Stomach smooth muscle (tissue), 2 donors: ENCODE results near the gene PPP1R3F.

ENCODE experiments used
- H3K27ac ChIP-seq: one replicate; pipeline ENCODE4 v1.7.0; 2013; ENCODE audit warnings: mild to moderate bottlenecking, low read length, inconsistent platforms
- H3K27me3 ChIP-seq, 2 donors: one replicate each; pipeline ENCODE4 v1.7.0; 2013; ENCODE audit warnings: low read length in 2 of 2; ENCODE audit not compliant: insufficient read depth in 2 of 2, control insufficient read depth in 1 of 2
- H3K36me3 ChIP-seq, 2 donors: one replicate each; pipeline ENCODE4 v1.7.0; 2013; ENCODE audit warnings: low read length in 2 of 2; ENCODE audit not compliant: control insufficient read depth in 2 of 2, insufficient read depth in 2 of 2
- H3K4me1 ChIP-seq: one replicate; pipeline ENCODE4 v1.7.0; 2013; ENCODE audit warnings: low read length; ENCODE audit not compliant: control insufficient read depth, insufficient read depth
- H3K4me3 ChIP-seq, 2 donors: one replicate each; pipeline ENCODE4 v1.7.0; 2013; ENCODE audit warnings: low read length in 2 of 2
- H3K9ac ChIP-seq, 2 donors: one replicate each; pipeline ENCODE4 v1.7.0; 2013; ENCODE audit warnings: low read length in 2 of 2, mild to moderate bottlenecking in 1 of 2
- H3K9me3 ChIP-seq, 2 donors: one replicate each; pipeline ENCODE4 v1.7.0; 2013; ENCODE audit warnings: low read length in 2 of 2; ENCODE audit not compliant: control insufficient read depth in 2 of 2
- donor health status: healthy.
- donor health status: Pancreatic carcinoma.

PPP1R3F gene

DNA sequence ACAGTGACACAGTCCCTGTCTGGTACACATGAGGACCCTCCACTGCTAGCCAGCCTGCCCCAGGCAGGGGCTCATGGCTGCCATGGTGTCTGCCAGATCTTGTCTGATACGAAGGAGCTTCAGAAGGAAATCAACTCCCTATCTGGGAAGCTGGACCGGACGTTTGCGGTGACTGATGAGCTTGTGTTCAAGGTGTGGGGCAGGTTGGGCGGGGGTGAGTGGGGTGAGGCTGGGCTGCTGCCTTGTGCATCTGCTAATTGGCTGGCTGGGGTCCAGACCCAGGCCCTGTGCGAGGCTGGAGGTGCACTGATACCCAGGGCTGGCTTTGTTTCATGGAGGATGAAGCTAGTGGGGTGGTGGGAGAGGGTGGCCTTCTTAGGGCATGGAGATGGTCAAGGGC, 20.5 kb upstream of the PPP1R3F start:
- H3K36me3 ChIP-seq = peaks cover 0 to 7% of the 10 kb centered on the region in 2 donors
- H3K27ac ChIP-seq = no peak overlapping the region
- H3K4me1 ChIP-seq = no peaks in the 10 kb centered on the region
- H3K27me3 ChIP-seq = peaks cover 0 to 5% of the 10 kb centered on the region in 2 donors
- no peak overlapping the region for H3K4me3 ChIP-seq
- H3K9me3 ChIP-seq = no peaks in the 10 kb centered on the region
- no peak overlapping the region for H3K9ac ChIP-seq

- H3K27me3 ChIP-seq = peaks cover 0 to 5% of the 10 kb centered on the region in 2 donors
- H3K4me3 ChIP-seq = no peak overlapping the region
- peaks cover 0 to 7% of the 10 kb centered on the region in 2 donors for H3K36me3 ChIP-seq
- no peaks in the 10 kb centered on the region for H3K9me3 ChIP-seq
- H3K27ac ChIP-seq = no peak overlapping the region
- H3K9ac ChIP-seq = no peak overlapping the region
- no peaks in the 10 kb centered on the region for H3K4me1 ChIP-seq
These were observed 20.0 kb upstream of the PPP1R3F start for GRCh38 chrX:49249616-49250015.

DNA sequence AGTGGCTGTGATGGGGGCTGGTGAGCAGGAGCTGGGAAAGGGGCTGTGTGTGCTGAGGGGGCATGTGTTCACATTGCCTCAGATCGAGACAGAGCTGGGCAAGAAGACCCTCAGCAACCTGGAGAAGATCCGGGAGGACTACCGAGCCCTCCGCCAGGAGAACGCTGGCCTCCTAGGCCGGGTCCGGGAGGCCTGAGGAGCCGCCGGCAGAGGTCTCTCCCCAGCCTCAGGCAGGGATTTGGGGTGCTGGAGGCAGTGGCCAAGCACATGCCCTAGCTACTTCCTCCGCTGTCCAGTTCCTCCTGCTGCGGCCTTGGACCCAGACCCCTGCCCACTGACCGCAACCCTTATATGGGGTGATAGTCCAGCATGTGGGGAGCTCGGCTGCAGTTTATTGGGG, 19.5 kb upstream of the PPP1R3F start:
- H3K4me3 ChIP-seq = no peak overlapping the region
- no peaks in the 10 kb centered on the region for H3K9me3 ChIP-seq
- peaks cover 0 to 4% of the 10 kb centered on the region in 2 donors for H3K36me3 ChIP-seq
- no peak overlapping the region for H3K9ac ChIP-seq
- H3K27me3 ChIP-seq = peaks cover 0 to 5% of the 10 kb centered on the region in 2 donors
- no peak overlapping the region for H3K27ac ChIP-seq
- H3K4me1 ChIP-seq = no peaks in the 10 kb centered on the region

- Histone ChIP-seq H3K36me3 (peaks cover 0 to 4% of the 10 kb centered on the region in 2 donors), H3K4me3 (no peak overlapping the region)
These were observed 19.0 kb upstream of the PPP1R3F start for GRCh38 chrX:49250578-49250977.

GRCh38 chrX:49251325-49251724, 18.3 kb upstream of the PPP1R3F start:
- H3K27ac ChIP-seq = no peak overlapping the region
- no peak overlapping the region for H3K9ac ChIP-seq
- H3K4me3 ChIP-seq = no peak overlapping the region
- no peaks in the 10 kb centered on the region for H3K4me1 ChIP-seq
- H3K27me3 ChIP-seq = peaks cover 0 to 5% of the 10 kb centered on the region in 2 donors
- H3K36me3 ChIP-seq = peaks cover 0 to 2% of the 10 kb centered on the region in 2 donors
- no peaks in the 10 kb centered on the region for H3K9me3 ChIP-seq

More at GRCh38 chrX:49250578-49250977, 19.0 kb upstream of the PPP1R3F start:
- H3K4me1 ChIP-seq = no peaks in the 10 kb centered on the region
- no peak overlapping the region for H3K9ac ChIP-seq
- no peaks in the 10 kb centered on the region for H3K9me3 ChIP-seq
- H3K27ac ChIP-seq = no peak overlapping the region
- H3K27me3 ChIP-seq = peaks cover 0 to 5% of the 10 kb centered on the region in 2 donors

- Histone ChIP-seq H3K9me3 (no peaks in the 10 kb centered on the region), H3K4me1 (no peaks in the 10 kb centered on the region), H3K27me3 (peaks cover 0 to 8% of the 10 kb centered on the region in 2 donors), H3K27ac (no peak overlapping the region), H3K36me3 (no peaks in the 10 kb centered on the region), H3K4me3 (no peak overlapping the region), H3K9ac (no peak overlapping the region)
These were observed 15.0 kb upstream of the PPP1R3F start for GRCh38 chrX:49254639-49255038.

DNA sequence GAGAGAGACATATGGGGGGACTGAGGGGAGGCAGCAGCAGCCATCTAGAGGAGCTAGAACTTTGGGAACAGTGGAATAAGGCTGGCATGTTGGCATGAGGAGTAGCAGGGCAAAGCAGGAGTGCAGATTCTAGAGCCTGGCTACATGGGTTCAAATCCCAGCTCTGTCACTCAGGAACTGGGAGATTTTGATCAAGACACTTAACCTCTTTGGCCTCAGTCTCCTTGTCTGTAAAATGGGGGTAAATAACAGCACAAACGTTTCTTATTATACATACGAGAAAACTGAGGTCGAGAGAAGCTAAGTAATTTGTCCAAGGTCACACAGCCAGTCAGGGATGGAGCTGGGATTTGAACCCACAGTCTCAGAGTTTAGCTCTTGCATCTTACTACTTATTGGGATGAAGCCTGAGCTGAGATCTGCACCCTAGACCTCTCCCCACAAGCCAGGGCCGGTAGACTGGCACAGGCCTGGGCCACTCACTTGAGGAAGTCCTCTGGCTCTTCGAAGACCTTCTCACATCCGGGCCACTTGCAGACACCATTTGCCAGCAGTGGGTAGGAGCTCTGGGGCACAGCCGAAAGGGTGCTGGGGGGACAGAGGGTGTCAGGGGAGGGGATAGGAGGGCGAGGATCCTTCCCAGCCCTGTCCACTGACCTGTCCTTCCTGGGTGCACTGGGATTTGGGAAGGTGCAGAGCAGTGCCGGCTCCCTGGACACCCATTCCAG, 13.2 kb upstream of the PPP1R3F start:
- no peak overlapping the region for H3K4me3 ChIP-seq
- H3K27me3 ChIP-seq = peaks cover 0 to 12% of the 10 kb centered on the region in 2 donors
- H3K27ac ChIP-seq = no peak overlapping the region
- H3K36me3 ChIP-seq = no peaks in the 10 kb centered on the region
- no peak overlapping the region for H3K9ac ChIP-seq
- H3K9me3 ChIP-seq = no peaks in the 10 kb centered on the region
- no peaks in the 10 kb centered on the region for H3K4me1 ChIP-seq

DNA sequence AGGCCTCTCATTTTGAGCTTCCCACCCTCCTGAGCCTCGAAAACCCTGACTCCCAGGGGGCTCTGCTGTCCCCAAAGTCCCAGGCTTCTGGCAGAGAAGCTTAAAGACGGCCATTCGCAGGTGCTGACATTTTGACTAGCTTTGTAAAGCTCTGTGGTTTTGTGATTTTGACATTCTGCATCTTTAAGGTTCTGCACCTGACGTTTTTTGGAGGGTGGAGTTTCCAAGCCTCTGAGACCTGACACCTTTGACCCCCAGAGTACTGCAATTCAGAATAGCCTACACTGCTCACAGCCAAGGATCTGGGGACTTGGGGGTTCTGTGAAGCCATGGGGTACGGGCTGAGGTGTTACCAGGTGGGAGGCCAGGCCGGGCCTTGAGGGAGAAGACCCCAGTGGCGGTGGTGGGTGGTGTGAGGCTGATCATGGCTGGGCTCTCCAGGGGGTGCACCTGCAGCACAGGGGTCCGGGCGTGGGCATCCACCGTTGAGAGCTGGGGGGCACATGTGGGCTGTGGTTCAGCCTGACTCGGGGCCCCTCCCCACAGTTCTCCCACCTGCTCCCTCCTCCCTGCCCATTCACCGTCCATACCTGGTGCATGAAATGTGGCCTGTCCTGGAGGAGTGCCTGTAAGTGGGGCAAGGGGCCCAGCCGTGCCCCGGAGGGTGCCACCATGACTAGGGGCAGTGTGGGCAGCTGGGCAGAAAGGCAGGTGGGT, 12.4 kb upstream of the PPP1R3F start:
- H3K36me3 ChIP-seq = no peaks in the 10 kb centered on the region
- H3K9ac ChIP-seq = no peak overlapping the region
- peaks cover 0 to 13% of the 10 kb centered on the region in 2 donors for H3K27me3 ChIP-seq
- no peak overlapping the region for H3K4me3 ChIP-seq
- no peak overlapping the region for H3K27ac ChIP-seq
- no peaks in the 10 kb centered on the region for H3K4me1 ChIP-seq
- no peaks in the 10 kb centered on the region for H3K9me3 ChIP-seq

DNA sequence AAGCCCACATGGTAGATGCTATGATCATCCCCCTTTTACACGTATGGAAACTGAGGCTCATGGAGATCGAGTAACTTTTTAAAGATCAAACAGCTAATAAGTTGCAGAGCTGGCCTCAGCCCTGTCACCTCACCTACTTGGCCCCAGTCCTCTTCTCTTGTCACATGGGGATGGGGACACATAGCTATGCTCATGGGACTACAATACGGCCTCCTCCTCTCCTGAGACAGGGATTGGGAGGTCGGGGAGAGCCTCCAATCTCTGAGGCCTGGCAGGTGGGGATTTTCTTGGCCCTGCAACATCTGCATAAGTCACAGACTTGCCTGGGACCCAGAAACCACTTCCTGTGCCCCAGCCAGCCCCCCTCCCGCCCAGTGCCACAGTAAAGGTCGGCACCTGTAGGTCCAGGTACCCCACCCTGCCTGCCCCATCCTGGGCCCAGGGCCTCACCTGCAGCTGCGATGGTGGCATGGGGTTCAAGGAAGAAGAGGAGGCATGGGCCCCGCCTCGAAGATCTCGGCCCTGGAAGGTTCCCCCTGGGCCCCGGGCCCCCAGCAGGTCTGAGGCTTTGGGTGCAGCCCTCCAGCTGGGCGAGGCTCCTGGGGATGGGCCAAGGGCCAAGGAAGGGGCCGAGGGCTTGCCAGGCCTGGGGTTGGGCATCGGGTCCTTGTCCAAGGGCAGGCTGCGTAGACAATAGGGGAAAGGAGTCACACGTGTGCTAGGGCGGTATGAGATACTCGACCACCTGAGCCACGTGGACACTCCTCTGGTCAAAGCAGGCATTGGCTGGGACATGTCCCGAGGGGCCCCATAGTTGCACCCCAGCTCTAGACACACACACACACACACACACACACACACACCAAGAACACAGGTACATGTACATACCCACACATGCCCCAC, 11.5 kb upstream of the PPP1R3F start:
- H3K9me3 ChIP-seq = no peaks in the 10 kb centered on the region
- no peak overlapping the region for H3K4me3 ChIP-seq
- H3K27ac ChIP-seq = no peak overlapping the region
- H3K9ac ChIP-seq = no peak overlapping the region
- no peaks in the 10 kb centered on the region for H3K4me1 ChIP-seq
- H3K36me3 ChIP-seq = no peaks in the 10 kb centered on the region
- H3K27me3 ChIP-seq = peaks cover 0 to 11% of the 10 kb centered on the region in 2 donors

DNA sequence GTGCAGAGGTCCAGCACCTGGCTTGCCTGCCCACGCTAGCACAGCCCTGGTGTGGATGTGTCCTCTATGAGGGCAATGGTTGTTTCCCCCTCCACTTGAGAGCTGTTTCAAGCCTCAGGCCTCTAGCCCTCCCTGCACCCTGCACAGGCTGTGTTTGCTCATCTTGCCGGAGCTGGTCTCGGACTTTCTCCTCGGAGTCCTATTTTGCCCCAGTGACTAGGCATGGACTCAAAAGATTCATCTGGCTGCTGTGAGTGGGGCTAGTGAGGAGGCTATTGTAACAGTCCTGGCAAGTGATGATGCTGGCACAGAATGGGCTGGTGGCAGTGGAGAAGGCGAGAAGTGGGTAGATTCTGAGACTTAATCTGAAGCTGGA, 10.9 kb upstream of the PPP1R3F start:
- peaks cover 0 to 11% of the 10 kb centered on the region in 2 donors for H3K27me3 ChIP-seq
- H3K4me1 ChIP-seq = no peaks in the 10 kb centered on the region
- H3K9ac ChIP-seq = no peak overlapping the region
- H3K36me3 ChIP-seq = no peaks in the 10 kb centered on the region
- H3K9me3 ChIP-seq = no peaks in the 10 kb centered on the region
- no peak overlapping the region for H3K4me3 ChIP-seq
- H3K27ac ChIP-seq = no peak overlapping the region
